K562 (cell line): Measurements from ENCODE around the gene HADHB. TPM values are rescaled to one million over a fixed set of nuclear protein-coding genes. Genes with fewer than 3 reads are reported as not detected.
"Not testable (repeated sequence)": the region's sequence is repeated elsewhere in the genome, so short reads cannot be mapped to it uniquely, and the experiment has no call there.

Experiments used
- ATAC-seq: fragments of 200-7000 bp; cut with Tn5 transposase; 3 replicates; pipeline ENCODE4 v1.9.1; 2020; ENCODE audit warnings: moderate library complexity
- BruUV-seq: library from RNA; stranded (reverse); fragments of 400-500 nt; replicated peaks from 2 replicates; lab custom pipeline; 2021; lab: Mats Ljungman, UMichigan
- CTCF ChIA-PET: fragments of 300-600 bp; formaldehyde crosslinking; extraction: SDS; loops from one replicate; lab custom pipeline; 2021; ENCODE audit warnings: low intra/inter-chr PET ratio; lab: Yijun Ruan, JAX
- POLR2A ChIA-PET: fragments of 300-600, 350-650 bp; sonication (Branson Sonifier 250); formaldehyde crosslinking; extraction: SDS; loops from one replicate; lab custom pipeline; 2021; ENCODE audit warnings: antibody characterized with exemption, inconsistent platforms; lab: Yijun Ruan, JAX
- DNase-seq, 4 experiments: peaks; one replicate each; pipeline versions ENCODE4 v3.0.0 to v3.0.0-alpha.2; 2011 to 2018; ENCODE audit warnings: low spot score in 3 of 4, mixed read lengths in 3 of 4; ENCODE audit errors: extremely low read depth in 1 of 4
- FAIRE-seq: peaks from 2 replicates; lab custom pipeline; 2011; peaks lifted over from hg19 to GRCh38; lab: Jason Lieb, UNC
- H2AFZ ChIP-seq: 2 replicates; pipeline ENCODE4 v1.6.0; 2011; ENCODE audit warnings: low read depth, low read length, control low read depth, inconsistent platforms
- H3K27ac ChIP-seq: fragments of 200-600 bp; 3 replicates; pipeline ENCODE4 v1.8.0; 2011; ENCODE audit warnings: low read depth, mild to moderate bottlenecking, control low read depth, inconsistent platforms, low read length, moderate library complexity, mixed read lengths; ENCODE audit errors: extremely low read depth
- H3K27me3 ChIP-seq, 2 experiments: fragments of 300-600 bp in 1 of 2; 2 replicates in 1 of 2; 3 replicates in 1 of 2; pipeline versions ENCODE4 v1.6.0 to v1.8.0; 2011; ENCODE audit warnings: inconsistent platforms in 2 of 2, low read length in 2 of 2, mild to moderate bottlenecking in 1 of 2, mixed read lengths in 1 of 2, moderate library complexity in 1 of 2; ENCODE audit not compliant: control insufficient read depth in 2 of 2, insufficient read depth in 2 of 2
- H3K36me3 ChIP-seq: fragments of 300-600 bp; 3 replicates; pipeline ENCODE4 v1.8.0; 2011; ENCODE audit warnings: mild to moderate bottlenecking, low read length, inconsistent platforms; ENCODE audit not compliant: control insufficient read depth, insufficient read depth
- H3K4me1 ChIP-seq, 2 experiments: fragments of 200-600 bp in 1 of 2; replicated peaks in 1 of 2; 2 replicates in 1 of 2; 3 replicates in 1 of 2; pipeline versions ENCODE4 v1.5.1 to v1.8.0; 2011; ENCODE audit warnings: inconsistent platforms in 2 of 2, low read length in 2 of 2, mild to moderate bottlenecking in 1 of 2, mixed read lengths in 1 of 2, moderate library complexity in 1 of 2; ENCODE audit not compliant: control insufficient read depth in 2 of 2, insufficient read depth in 2 of 2
- H3K4me2 ChIP-seq: 2 replicates; pipeline ENCODE4 v1.6.1; 2011; ENCODE audit warnings: low read length, control low read depth, inconsistent platforms, mixed read lengths; ENCODE audit not compliant: insufficient read depth
- H3K4me3 ChIP-seq: fragments of 200-600 bp; sonication (generic), shearing (Covaris generic); 2 replicates; pipeline ENCODE4 v1.5.1; 2016; ENCODE audit warnings: control low read depth, inconsistent platforms
- H3K79me2 ChIP-seq: fragments of 200-600 bp; 3 replicates; pipeline ENCODE4 v1.8.0; 2011; ENCODE audit warnings: low read length, inconsistent platforms; ENCODE audit not compliant: control insufficient read depth, insufficient read depth
- H3K9ac ChIP-seq, 2 experiments: 2 replicates each; pipeline versions ENCODE4 v1.6.0 to v1.6.1; 2011; ENCODE audit warnings: low read depth in 2 of 2, low read length in 2 of 2, control low read depth in 1 of 2, inconsistent platforms in 1 of 2, mild to moderate bottlenecking in 1 of 2, mixed read lengths in 1 of 2; ENCODE audit not compliant: insufficient read depth in 1 of 2
- H3K9me1 ChIP-seq: one replicate; pipeline ENCODE4 v1.6.0; 2011; ENCODE audit warnings: inconsistent platforms, mild to moderate bottlenecking, low read length, moderate library complexity; ENCODE audit not compliant: control insufficient read depth, insufficient read depth
- H3K9me3 ChIP-seq: replicated peaks from 2 replicates; pipeline ENCODE4 v1.5.1; 2011; ENCODE audit warnings: low read depth, low read length, inconsistent platforms; ENCODE audit not compliant: control insufficient read depth, insufficient read depth
- H4K20me1 ChIP-seq: replicated peaks from 2 replicates; pipeline ENCODE4 v1.6.1; 2011; ENCODE audit warnings: low read length, inconsistent platforms, mixed read lengths; ENCODE audit not compliant: control insufficient read depth, insufficient read depth
- BHLHE40 ChIP-seq: IDR thresholded peaks from 2 replicates; pipeline ENCODE4 v1.6.1; 2011; ENCODE audit warnings: low read length, improper control_type of control experiment
- CEBPG ChIP-seq, 3 experiments: fragments of 200-800 bp in 1 of 3; sonication (Bioruptor generic) in 1 of 3; sonication (generic) in 1 of 3; formaldehyde crosslinking in 1 of 3; IDR thresholded peaks in 2 of 3; conservative IDR thresholded peaks in 1 of 3; 2 replicates each; pipeline versions ENCODE4 v1.6.1 to v1.8.0; 2016 to 2022; ENCODE audit warnings: missing compliant biosample characterization in 2 of 3, missing genetic modification characterization in 2 of 3, mild to moderate bottlenecking in 1 of 3, missing genetic modification reagents in 1 of 3
- WGBS: fragments of 100-300 bp; shearing (Covaris generic); methylation state at CpG from one replicate; pipeline ENCODE4 v1.1.6; 2016; ENCODE audit warnings: low coverage, mixed read lengths; ENCODE audit not compliant: insufficient coverage; ENCODE audit errors: missing lambda C conversion rate; 5-methylcytosine and 5-hydroxymethylcytosine counted together
- in situ Hi-C: fragments of 300-500 bp; cut with MboI; formaldehyde crosslinking; loops from 4 replicates; pipeline ENCODE4 v1.15.0; 2018; ENCODE audit warnings: inconsistent platforms, mixed read lengths
- intact Hi-C: fragments of 100-400 bp; cut with micrococcal nuclease; formaldehyde crosslinking; loops from 2 replicates; pipeline ENCODE4 v1.14.2; 2022
- polyA plus RNA-seq, 8 experiments: library from polyadenylated mRNA; depleted of rRNA in 4 of 8; stranded (reverse) in 5 of 8; unstranded in 3 of 8; fragments of >200 nt; fragmentation: Nextera tagmentation in 2 of 8; fragmentation: Illumina TruSeq in 1 of 8; extraction: Ambion mirVana in 2 of 8; extraction: Trizol in 1 of 8; gene quantifications; 2 replicates each; pipeline versions ENCODE4 v1.2.1 to v1.2.3, GENCODE V29; 2011 to 2014; ENCODE audit warnings: inconsistent platforms in 1 of 8, missing spikeins in 1 of 8
- total RNA-seq, 7 experiments: library from RNA; depleted of rRNA in 6 of 7; stranded (reverse); fragments of >200 nt in 6 of 7; fragmentation: Illumina TruSeq in 2 of 7; extraction: Trizol in 2 of 7; gene quantifications; 2 replicates each; pipeline versions ENCODE4 v1.2.1 to v1.2.3, GENCODE V29; 2011 to 2021; ENCODE audit warnings: low replicate concordance in 1 of 7

HADHB gene
- total and polyA plus RNA-seq, 9 of the 15 experiments (the other 6 are each of a cell fraction or from before 2014, with no cell fraction given), result 67.3 to 199 (median 100) TPM

GRCh38 chr2:26255759-26256384, 11.1 kb downstream of the HADHB start:
- no peak overlapping the region for H3K9ac ChIP-seq
- FAIRE-seq (no peak), DNase-seq (no peak), ATAC-seq (no peak)
- BruUV-seq, result TSS peak; percentile 14
- no peak overlapping the region for H2AFZ ChIP-seq
- CTCF ChIA-PET, result no interaction called here
- TF ChIP-seq CEBPG (CRISPR knock-in tag; IDR thresholded peaks at IDR 0.05), result no peak
- TF ChIP-seq CEBPG (tag; conservative IDR thresholded peaks at IDR 0.05 in 1 of 2, IDR thresholded peaks at IDR 0.05 in 1 of 2), result no peak
- TF ChIP-seq BHLHE40, result 0 out of 2 replicates have a peak, but pooled peaks have one; percentile 11
- no peaks in the 10 kb centered on the region for H3K4me1 ChIP-seq
- H3K27me3 ChIP-seq, result no peaks in the 10 kb centered on the region
- H3K4me2 ChIP-seq, result no peak overlapping the region
- no peaks in the 10 kb centered on the region for H3K9me3 ChIP-seq
- 59% methylated on average over 3 of the region's 3 CpGs for WGBS
- POLR2A ChIA-PET, result interaction anchor here (0.9 to 10.1 kb wide), 2 partner anchors 11 to 14 kb away, joined by 4 to 74 read pairs; partner anchors contain the start of genes HADHA and HADHB
- no peaks in the 10 kb centered on the region for H3K9me1 ChIP-seq
- peaks cover 46% of the 10 kb centered on the region; the same call in 2 of the 3 replicates for H3K36me3 ChIP-seq
- H4K20me1 ChIP-seq, result no peaks in the 10 kb centered on the region
- H3K27ac ChIP-seq, result no peak overlapping the region
- intact Hi-C loops, result no loop called here
- peaks cover 35% of the 10 kb centered on the region for H3K79me2 ChIP-seq
- in situ Hi-C loops, result no loop called here
- H3K4me3 ChIP-seq, result no peak overlapping the region

GRCh38 chr2:26258836-26259235, 14.1 kb downstream of the HADHB start:
- H3K9me3 ChIP-seq, CTCF ChIA-PET, intact Hi-C loops, H3K9ac ChIP-seq, H3K9me1 ChIP-seq, ATAC-seq, H3K4me2 ChIP-seq, in situ Hi-C loops, H2AFZ ChIP-seq, FAIRE-seq, H3K4me3 ChIP-seq, H3K79me2 ChIP-seq, DNase-seq, BruUV-seq, H3K4me1 ChIP-seq, H3K27me3 ChIP-seq, H4K20me1 ChIP-seq, H3K27ac ChIP-seq: not testable (repeated sequence)
- WGBS, result 88% methylated on average over 8 of the region's 8 CpGs
- peaks cover 59% of the 10 kb centered on the region; the same call in 2 of the 3 replicates for H3K36me3 ChIP-seq
- POLR2A ChIA-PET, result interaction anchor here (0.9 to 10.1 kb wide), 4 partner anchors 14 to 87 kb away, joined by 3 to 74 read pairs (median 4); partner anchors contain the start of genes HADHA, HADHB and SELENOI
